ENCODE results near the gene CHD2. TPM values are rescaled to one million over a fixed set of nuclear protein-coding genes. Genes with fewer than 3 reads are reported as not detected.

Gene CHD2
- total RNA-seq, 1 experiment from 2014 or later, result 63.3 TPM

GRCh38 chr15:93070132-93070531 lies 170.0 kb downstream of the CHD2 start:
- Histone ChIP-seq H3K9ac (ENCODE audit: extremely low read depth, insufficient read length, low read length) (no peak overlapping the region), H3K79me2 (ENCODE audit: insufficient read depth, low read length) (peaks cover 22% of the 10 kb centered on the region; the same call in 1 of the 2 replicates), H3T11ph (ENCODE audit: low read length) (no peak overlapping the region), H3K23ac (ENCODE audit: insufficient read length, low read depth, low read length) (no peak overlapping the region), H2BK15ac (ENCODE audit: low read depth, low read length) (no peak overlapping the region), H2BK20ac (ENCODE audit: low read depth, low read length, poor library complexity, severe bottlenecking) (no peak overlapping the region), H3K27ac (ENCODE audit: insufficient read length, low read depth, low read length) (no peak overlapping the region), H3K27me3 (ENCODE audit: insufficient read depth, low read length) (no peaks in the 10 kb centered on the region; the same call in 1 of the 2 replicates), H3K79me1 (ENCODE audit: insufficient read depth, low read depth, low read length, poor library complexity, severe bottlenecking) (peaks cover 8% of the 10 kb centered on the region), H2BK120ac (ENCODE audit: low read depth, low read length, poor library complexity, severe bottlenecking) (no peak overlapping the region), H3K14ac (ENCODE audit: insufficient read depth, low read length) (no peak overlapping the region), H4K91ac (ENCODE audit: insufficient read length, low read depth, low read length) (no peak overlapping the region), H3K9me3 (ENCODE audit: control insufficient read depth, low read depth, low read length) (no peaks in the 10 kb centered on the region), H3K4ac (ENCODE audit: low read depth, low read length) (no peak overlapping the region), H3K56ac (ENCODE audit: insufficient read length, low read depth, low read length) (no peak overlapping the region), H2AFZ (ENCODE audit: low read length) (no peak overlapping the region), H3K4me1 (ENCODE audit: insufficient read depth, low read length) (peaks cover 8% of the 10 kb centered on the region; the same call in 1 of the 2 replicates), H3K4me2 (ENCODE audit: insufficient read depth, insufficient read length, low read length) (peak overlapping the region; percentile 52), H4K5ac (ENCODE audit: insufficient read length, low read depth, low read length) (no peak overlapping the region), H4K8ac (replicated peaks; ENCODE audit: insufficient read length, low read depth, low read length) (no peak overlapping the region), H3K23me2 (ENCODE audit: insufficient read length, low read depth, low read length, poor library complexity, severe bottlenecking) (peaks cover 19% of the 10 kb centered on the region), H2BK5ac (ENCODE audit: insufficient read length, low read length) (no peak overlapping the region), H2AK5ac (ENCODE audit: insufficient read length, low read length) (no peak overlapping the region), H3K18ac (ENCODE audit: insufficient read length, low read depth, low read length) (no peak overlapping the region), H4K20me1 (ENCODE audit: control insufficient read depth, insufficient read depth, insufficient read length) (no peaks in the 10 kb centered on the region), H2BK12ac (ENCODE audit: insufficient read length, low read depth, low read length) (no peak overlapping the region)
- H3K27ac Mint-ChIP-seq, result peak overlapping the region in 2 of 3 experiments; percentile 61 to 95; a peak in 3 of 7 replicates
- TF ChIP-seq CTCF (conservative IDR thresholded peaks at IDR 0.05), result no peak
- peaks cover 63 to 78% of the 10 kb centered on the region in 2 experiments for H3K4me1 Mint-ChIP-seq
- peak overlapping the region; percentile 87 to 98; a peak in 3 of 5 replicates for H3K4me3 Mint-ChIP-seq
- DNase-seq, result no peak
- no CpG with 5 or more reads among the region's 10 CpGs for WGBS (ENCODE audit: extremely low coverage, insufficient read length, low lambda C conversion rate)
- no peaks in the 10 kb centered on the region; a peak in 1 of 5 replicates for H3K9me3 Mint-ChIP-seq
- peaks cover 19% of the 10 kb centered on the region for H3K27me3 Mint-ChIP-seq (ENCODE audit: low read depth)
- peaks cover 21 to 63% (median 36%) of the 10 kb centered on the region in 3 experiments for H3K36me3 Mint-ChIP-seq (ENCODE audit: insufficient read depth in 1 of 3, low read depth in 3 of 3)

All from H9 (cell line).